Measurements from ENCODE around the gene BIRC5. TPM values are rescaled to one million over a fixed set of nuclear protein-coding genes. Genes with fewer than 3 reads are reported as not detected.

Gene BIRC5
- total RNA-seq, 1 donor, result 0.21 TPM

- peaks cover 3% of the 10 kb centered on the region for H3K4me1 ChIP-seq (ENCODE audit: insufficient read depth, low read length)
- H3K9me3 ChIP-seq (ENCODE audit: low read depth, low read length), result no peaks in the 10 kb centered on the region
- H3K27me3 ChIP-seq (ENCODE audit: insufficient read depth, low read length), result no peaks in the 10 kb centered on the region
- H3K4me3 ChIP-seq (ENCODE audit: low read length), result no peak overlapping the region
Observed at GRCh38 chr17:78238823-78239488, 24.9 kb downstream of the BIRC5 start.

GRCh38 chr17:78239489-78239931 lies 25.5 kb downstream of the BIRC5 start:
- H3K9me3 ChIP-seq (ENCODE audit: low read depth, low read length), result no peaks in the 10 kb centered on the region
- H3K27me3 ChIP-seq (ENCODE audit: insufficient read depth, low read length), result no peaks in the 10 kb centered on the region
- peaks cover 3% of the 10 kb centered on the region for H3K4me1 ChIP-seq (ENCODE audit: insufficient read depth, low read length)
- no peak overlapping the region for H3K4me3 ChIP-seq (ENCODE audit: low read length)

- Histone ChIP-seq H3K4me1 (ENCODE audit: insufficient read depth, low read length) (peaks cover 3% of the 10 kb centered on the region), H3K4me3 (ENCODE audit: low read length) (no peak overlapping the region), H3K27me3 (ENCODE audit: insufficient read depth, low read length) (no peaks in the 10 kb centered on the region), H3K9me3 (ENCODE audit: low read depth, low read length) (no peaks in the 10 kb centered on the region)
Observed at GRCh38 chr17:78240012-78240655, 26.1 kb downstream of the BIRC5 start.

- H3K4me1 ChIP-seq (ENCODE audit: insufficient read depth, low read length), result peaks cover 3% of the 10 kb centered on the region
- H3K27me3 ChIP-seq (ENCODE audit: insufficient read depth, low read length), result no peaks in the 10 kb centered on the region
- no peak overlapping the region for H3K4me3 ChIP-seq (ENCODE audit: low read length)
- no peaks in the 10 kb centered on the region for H3K9me3 ChIP-seq (ENCODE audit: low read depth, low read length)
Observed at GRCh38 chr17:78240839-78241238, 26.8 kb downstream of the BIRC5 start.

GRCh38 chr17:78241277-78242023 lies 27.4 kb downstream of the BIRC5 start:
- Histone ChIP-seq H3K4me3 (ENCODE audit: low read length) (no peak overlapping the region), H3K4me1 (ENCODE audit: insufficient read depth, low read length) (peaks cover 3% of the 10 kb centered on the region)

GRCh38 chr17:78242024-78242742 lies 28.1 kb downstream of the BIRC5 start:
- no peaks in the 10 kb centered on the region for H3K27me3 ChIP-seq (ENCODE audit: insufficient read depth, low read length)
- no peak overlapping the region for H3K4me3 ChIP-seq (ENCODE audit: low read length)
- H3K9me3 ChIP-seq (ENCODE audit: low read depth, low read length), result no peaks in the 10 kb centered on the region
- peaks cover 3% of the 10 kb centered on the region for H3K4me1 ChIP-seq (ENCODE audit: insufficient read depth, low read length)

More at GRCh38 chr17:78241277-78242023, 27.4 kb downstream of the BIRC5 start:
- Histone ChIP-seq H3K9me3 (ENCODE audit: low read depth, low read length) (no peaks in the 10 kb centered on the region), H3K27me3 (ENCODE audit: insufficient read depth, low read length) (no peaks in the 10 kb centered on the region)

GRCh38 chr17:78247304-78247703 lies 33.3 kb downstream of the BIRC5 start:
- no peak overlapping the region for H3K4me3 ChIP-seq (ENCODE audit: low read length)

GRCh38 chr17:78248051-78248914 lies 34.2 kb downstream of the BIRC5 start:
- H3K27me3 ChIP-seq (ENCODE audit: insufficient read depth, low read length), result no peaks in the 10 kb centered on the region
- H3K9me3 ChIP-seq (ENCODE audit: low read depth, low read length), result no peaks in the 10 kb centered on the region
- H3K4me3 ChIP-seq (ENCODE audit: low read length), result no peak overlapping the region
- peaks cover 29% of the 10 kb centered on the region for H3K4me1 ChIP-seq (ENCODE audit: insufficient read depth, low read length)

More at GRCh38 chr17:78247304-78247703, 33.3 kb downstream of the BIRC5 start:
- Histone ChIP-seq H3K9me3 (ENCODE audit: low read depth, low read length) (no peaks in the 10 kb centered on the region), H3K27me3 (ENCODE audit: insufficient read depth, low read length) (no peaks in the 10 kb centered on the region), H3K4me1 (ENCODE audit: insufficient read depth, low read length) (peaks cover 23% of the 10 kb centered on the region)

GRCh38 chr17:78249074-78249817 lies 35.2 kb downstream of the BIRC5 start:
- H3K4me3 ChIP-seq (ENCODE audit: low read length), result no peak overlapping the region
- H3K27me3 ChIP-seq (ENCODE audit: insufficient read depth, low read length), result no peaks in the 10 kb centered on the region
- peaks cover 38% of the 10 kb centered on the region for H3K4me1 ChIP-seq (ENCODE audit: insufficient read depth, low read length)
- H3K9me3 ChIP-seq (ENCODE audit: low read depth, low read length), result no peaks in the 10 kb centered on the region

- peaks cover 43% of the 10 kb centered on the region for H3K4me1 ChIP-seq (ENCODE audit: insufficient read depth, low read length)
- H3K9me3 ChIP-seq (ENCODE audit: low read depth, low read length), result no peaks in the 10 kb centered on the region
- no peak overlapping the region for H3K4me3 ChIP-seq (ENCODE audit: low read length)
- H3K27me3 ChIP-seq (ENCODE audit: insufficient read depth, low read length), result no peaks in the 10 kb centered on the region
Observed at GRCh38 chr17:78249818-78250806, 36.1 kb downstream of the BIRC5 start.

- Histone ChIP-seq H3K4me3 (ENCODE audit: low read length) (peak overlapping the region; percentile 12), H3K27me3 (ENCODE audit: insufficient read depth, low read length) (no peaks in the 10 kb centered on the region), H3K4me1 (ENCODE audit: insufficient read depth, low read length) (peaks cover 53% of the 10 kb centered on the region), H3K9me3 (ENCODE audit: low read depth, low read length) (no peaks in the 10 kb centered on the region)
Observed at GRCh38 chr17:78250891-78251772, 37.1 kb downstream of the BIRC5 start.

GRCh38 chr17:78251773-78252103 lies 37.7 kb downstream of the BIRC5 start:
- Histone ChIP-seq H3K9me3 (ENCODE audit: low read depth, low read length) (no peaks in the 10 kb centered on the region), H3K27me3 (ENCODE audit: insufficient read depth, low read length) (no peaks in the 10 kb centered on the region), H3K4me3 (ENCODE audit: low read length) (peak overlapping the region; percentile 12), H3K4me1 (ENCODE audit: insufficient read depth, low read length) (peaks cover 59% of the 10 kb centered on the region)
